Endothelial cell of umbilical vein (primary cell): ENCODE measurements around the gene KDM4D. TPM values are rescaled to one million over a fixed set of nuclear protein-coding genes. Genes with fewer than 3 reads are reported as not detected.

Source experiments
- BruUV-seq: library from RNA; stranded (reverse); fragments of 400-500 nt; replicated peaks from 2 replicates; lab custom pipeline; 2021; lab: Mats Ljungman, UMichigan
- CTCF ChIA-PET: fragments of 300-600, 350-600 bp; sonication (Branson Sonifier 250); formaldehyde crosslinking; loops from one replicate; lab custom pipeline; 2021; ENCODE audit warnings: antibody characterized with exemption, inconsistent platforms; lab: Charles Lee
- POLR2A ChIA-PET: fragments of 300-600, 350-600 bp; sonication (Branson Sonifier 250); formaldehyde crosslinking; loops from one replicate; lab custom pipeline; 2021; ENCODE audit warnings: antibody characterized with exemption, inconsistent platforms; lab: Charles Lee
- DNase-seq: peaks from one replicate; pipeline ENCODE4 v3.0.0-alpha.2; 2011; ENCODE audit warnings: low read depth, low spot score
- FAIRE-seq: peaks from 2 replicates; lab custom pipeline; 2011; peaks lifted over from hg19 to GRCh38; lab: Jason Lieb, UNC
- H2AFZ ChIP-seq: 2 replicates; pipeline ENCODE4 v1.6.0; 2012; ENCODE audit warnings: low read depth, low read length, control low read depth, inconsistent platforms
- H3K27ac ChIP-seq: 2 replicates; pipeline ENCODE4 v1.5.1; 2011; ENCODE audit warnings: low read depth, mild to moderate bottlenecking, control low read depth, low read length, moderate library complexity; ENCODE audit not compliant: insufficient read depth
- H3K27me3 ChIP-seq, 2 experiments: 2 replicates each; pipeline versions ENCODE4 v1.6.0 to v1.6.1; 2011; ENCODE audit warnings: low read length in 2 of 2, mixed read lengths in 1 of 2; ENCODE audit not compliant: control insufficient read depth in 2 of 2, insufficient read depth in 2 of 2
- H3K36me3 ChIP-seq, 2 experiments: 2 replicates in 1 of 2; 3 replicates in 1 of 2; pipeline ENCODE4 v1.5.1; 2011; ENCODE audit warnings: low read length in 2 of 2, mild to moderate bottlenecking in 1 of 2, moderate library complexity in 1 of 2; ENCODE audit not compliant: control insufficient read depth in 2 of 2, insufficient read depth in 2 of 2; ENCODE audit errors: extremely low read depth in 1 of 2
- H3K4me1 ChIP-seq: 3 replicates; pipeline ENCODE4 v1.5.1; 2011; ENCODE audit warnings: mild to moderate bottlenecking, low read length; ENCODE audit not compliant: control insufficient read depth, insufficient read depth; ENCODE audit errors: extremely low read depth
- H3K4me2 ChIP-seq: 2 replicates; pipeline ENCODE4 v1.6.1; 2011; ENCODE audit warnings: low read length, control low read depth, mixed read lengths; ENCODE audit not compliant: insufficient read depth
- H3K4me3 ChIP-seq, 3 experiments: fragments of 200-600 bp in 1 of 3; sonication (generic), shearing (Covaris generic) in 1 of 3; replicated peaks in 1 of 3; 2 replicates each; pipeline ENCODE4 v1.5.1; 2011 to 2016; ENCODE audit warnings: control low read depth in 3 of 3, low read length in 3 of 3, mild to moderate bottlenecking in 2 of 3, inconsistent platforms in 1 of 3, low read depth in 1 of 3, moderate library complexity in 1 of 3; ENCODE audit not compliant: insufficient read depth in 1 of 3
- H3K79me2 ChIP-seq: 2 replicates; pipeline ENCODE4 v1.6.0; 2012; ENCODE audit warnings: low read length, inconsistent platforms; ENCODE audit not compliant: control insufficient read depth, insufficient read depth
- H3K9ac ChIP-seq: replicated peaks from 2 replicates; pipeline ENCODE3; 2011; ENCODE audit warnings: low read length, control low read depth; ENCODE audit not compliant: insufficient read depth; ENCODE audit errors: extremely low read depth
- H3K9me1 ChIP-seq: replicated peaks from 3 replicates; pipeline ENCODE4 v1.6.0; 2011; ENCODE audit warnings: mild to moderate bottlenecking, low read length; ENCODE audit not compliant: control insufficient read depth, insufficient read depth; ENCODE audit errors: extremely low read depth
- H3K9me3 ChIP-seq: replicated peaks from 2 replicates; pipeline ENCODE4 v1.5.1; 2012; ENCODE audit warnings: low read length, inconsistent platforms; ENCODE audit not compliant: control insufficient read depth, insufficient read depth
- H4K20me1 ChIP-seq: replicated peaks from 2 replicates; pipeline ENCODE3; 2011; ENCODE audit warnings: mild to moderate bottlenecking, low read length; ENCODE audit not compliant: control insufficient read depth, insufficient read depth; ENCODE audit errors: extremely low read depth
- EZH2 ChIP-seq: IDR thresholded peaks from 2 replicates; pipeline ENCODE4 v1.6.1; 2012; ENCODE audit warnings: borderline replicate concordance, low read depth, mild to moderate bottlenecking, moderate library complexity, low read length, inconsistent platforms; ENCODE audit not compliant: severe bottlenecking
- FOS ChIP-seq: IDR thresholded peaks from 2 replicates; pipeline ENCODE4 v1.6.1; 2011; ENCODE audit warnings: mild to moderate bottlenecking, low read length, moderate library complexity, borderline replicate concordance; ENCODE audit not compliant: insufficient read depth
- GATA2 ChIP-seq: IDR thresholded peaks from 2 replicates; pipeline ENCODE4 v1.7.0; 2011; ENCODE audit warnings: low read depth, mild to moderate bottlenecking, moderate library complexity, mixed read lengths, low read length; ENCODE audit not compliant: insufficient read length, insufficient read depth
- JUN ChIP-seq: IDR thresholded peaks from 2 replicates; pipeline ENCODE4 v1.6.1; 2011; ENCODE audit warnings: borderline replicate concordance, low read depth; ENCODE audit not compliant: insufficient read length, insufficient read depth
- MYC ChIP-seq: IDR thresholded peaks from one replicate; pipeline ENCODE4 v1.6.1; 2011; ENCODE audit warnings: mild to moderate bottlenecking, low read depth, low read length
- POLR2A ChIP-seq: IDR thresholded peaks from 2 replicates; pipeline ENCODE4 v1.6.1; 2012; ENCODE audit warnings: low read depth, mild to moderate bottlenecking, control low read depth, low read length
- POLR2AphosphoS5 ChIP-seq: IDR thresholded peaks from 2 replicates; pipeline ENCODE4 v1.6.1; 2012; ENCODE audit warnings: low read depth, mild to moderate bottlenecking, control low read depth, low read length, moderate library complexity; ENCODE audit not compliant: insufficient read depth
- dilution Hi-C: fragments of 300-500 bp; cut with MboI; formaldehyde crosslinking; loops from one replicate; pipeline ENCODE4 v1.15.0; 2019; ENCODE audit warnings: low sequenced_read_pairs; ENCODE audit not compliant: extremely low pct_ligation_motif_present
- intact Hi-C: fragments of 100-400 bp; cut with micrococcal nuclease; formaldehyde crosslinking; loops from one replicate; pipeline ENCODE4 v1.10.0; 2022
- polyA plus RNA-seq, 4 experiments: library from polyadenylated mRNA; depleted of rRNA in 3 of 4; stranded (reverse) in 3 of 4; unstranded in 1 of 4; fragments of >200 nt; gene quantifications; 2 replicates each; pipeline versions ENCODE4 v1.2.1 to v1.2.3, GENCODE V29; 2011 to 2012; ENCODE audit warnings: missing spikeins in 1 of 4
- total RNA-seq: library from RNA; stranded (reverse); gene quantifications from 2 replicates; pipeline ENCODE4 v1.2.3, GENCODE V29; 2021
- TF ChIP-seq, protein P1 (sequence below), 2 donors: IDR thresholded peaks; 1 replicate in 1 of 2; 2 replicates in 1 of 2; pipeline ENCODE4 v1.5.1; 2011; ENCODE audit warnings: low read length in 2 of 2, mild to moderate bottlenecking in 2 of 2, moderate library complexity in 2 of 2, control low read depth in 1 of 2, inconsistent platforms in 1 of 2, low read depth in 1 of 2; ENCODE audit not compliant: insufficient read depth in 1 of 2; ENCODE audit errors: extremely low read depth in 1 of 2
- TF ChIP-seq, protein P2 (sequence below): IDR thresholded peaks from 2 replicates; pipeline ENCODE4 v1.6.1; 2011; ENCODE audit not compliant: insufficient read depth, insufficient read length

KDM4D gene
- total and polyA plus RNA-seq, 2 donors (not counting 3 experiments of a cell fraction or from before 2014, with no cell fraction given) = 1.0 to 1.3 TPM

DNA sequence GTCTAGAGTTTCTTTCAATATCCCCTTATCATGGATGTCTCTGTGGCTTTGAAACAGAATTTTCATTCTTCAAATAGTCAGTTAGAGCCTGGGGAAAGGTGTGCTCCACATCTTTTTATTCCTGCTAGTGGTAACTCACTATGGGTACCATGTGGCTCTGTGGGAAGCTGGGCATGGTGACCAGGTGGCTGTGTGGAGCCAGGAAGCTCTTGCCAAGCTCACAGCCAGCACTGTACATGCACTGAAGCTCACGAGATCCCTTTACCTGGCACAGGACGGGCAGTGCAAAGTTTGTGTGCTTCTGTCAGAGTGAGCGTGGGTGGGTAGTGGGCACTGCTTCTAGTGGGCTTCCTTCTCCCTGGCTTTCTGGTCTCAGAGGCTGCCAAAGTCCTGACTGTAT, 69.4 kb downstream of the KDM4D start:
- Histone ChIP-seq H3K4me3 (no peak overlapping the region), H3K9me3 (no peaks in the 10 kb centered on the region), H3K4me2 (no peak overlapping the region), H3K9ac (no peak overlapping the region), H3K36me3 (no peaks in the 10 kb centered on the region), H3K9me1 (no peaks in the 10 kb centered on the region), H3K27ac (no peak overlapping the region), H4K20me1 (no peaks in the 10 kb centered on the region), H3K79me2 (no peaks in the 10 kb centered on the region), H3K27me3 (peaks cover 13 to 35% of the 10 kb centered on the region in 2 experiments), H2AFZ (no peak overlapping the region), H3K4me1 (no peaks in the 10 kb centered on the region)
- DNase-seq (no peak), FAIRE-seq (no peak)
- no peak for TF ChIP-seq EZH2
- no peak for TF ChIP-seq POLR2A
- TF ChIP-seq, protein P1, sequence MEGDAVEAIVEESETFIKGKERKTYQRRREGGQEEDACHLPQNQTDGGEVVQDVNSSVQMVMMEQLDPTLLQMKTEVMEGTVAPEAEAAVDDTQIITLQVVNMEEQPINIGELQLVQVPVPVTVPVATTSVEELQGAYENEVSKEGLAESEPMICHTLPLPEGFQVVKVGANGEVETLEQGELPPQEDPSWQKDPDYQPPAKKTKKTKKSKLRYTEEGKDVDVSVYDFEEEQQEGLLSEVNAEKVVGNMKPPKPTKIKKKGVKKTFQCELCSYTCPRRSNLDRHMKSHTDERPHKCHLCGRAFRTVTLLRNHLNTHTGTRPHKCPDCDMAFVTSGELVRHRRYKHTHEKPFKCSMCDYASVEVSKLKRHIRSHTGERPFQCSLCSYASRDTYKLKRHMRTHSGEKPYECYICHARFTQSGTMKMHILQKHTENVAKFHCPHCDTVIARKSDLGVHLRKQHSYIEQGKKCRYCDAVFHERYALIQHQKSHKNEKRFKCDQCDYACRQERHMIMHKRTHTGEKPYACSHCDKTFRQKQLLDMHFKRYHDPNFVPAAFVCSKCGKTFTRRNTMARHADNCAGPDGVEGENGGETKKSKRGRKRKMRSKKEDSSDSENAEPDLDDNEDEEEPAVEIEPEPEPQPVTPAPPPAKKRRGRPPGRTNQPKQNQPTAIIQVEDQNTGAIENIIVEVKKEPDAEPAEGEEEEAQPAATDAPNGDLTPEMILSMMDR (IDR thresholded peaks at IDR 0.05; ENCODE audit: extremely low read depth in 1 of 2, insufficient read depth in 1 of 2, low read depth in 1 of 2, low read length in 2 of 2) = no peak
- TF ChIP-seq POLR2AphosphoS5 = no peak
- no peak for TF ChIP-seq FOS
- TF ChIP-seq JUN = no peak
- no peak for TF ChIP-seq MYC
- no peak for TF ChIP-seq GATA2
- TF ChIP-seq, protein P2, sequence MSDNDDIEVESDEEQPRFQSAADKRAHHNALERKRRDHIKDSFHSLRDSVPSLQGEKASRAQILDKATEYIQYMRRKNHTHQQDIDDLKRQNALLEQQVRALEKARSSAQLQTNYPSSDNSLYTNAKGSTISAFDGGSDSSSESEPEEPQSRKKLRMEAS = no peak
- ChIA-PET POLR2A (no interaction called here), CTCF (interaction anchor here (1.0 kb wide), 1 partner anchor 24 kb away, joined by 3 read pairs; the partner anchor contains the start of gene SRSF8)
- intact Hi-C loops = no loop called here
- dilution Hi-C loops = no loop called here
- no TSS peak for BruUV-seq
